ENCODE results near the gene ASIP. TPM values are rescaled to one million over a fixed set of nuclear protein-coding genes. Genes with fewer than 3 reads are reported as not detected.

ASIP gene
- total RNA-seq, 5 donors from 2014 or later (not counting 1 experiment from before 2014, with no cell fraction given), result not detected

- H3K4me1 ChIP-seq (ENCODE audit: control insufficient read depth in 1 of 2, extremely low read depth in 1 of 2, insufficient read depth in 2 of 2, low read length in 2 of 2), result no peaks in the 10 kb centered on the region
- Mint-ChIP-seq H3K4me1 (peaks cover 0 to 5% (median 0%) of the 10 kb centered on the region in 3 donors), H3K27me3 (peaks cover 9 to 13% of the 10 kb centered on the region in 2 donors), H3K36me3 (no peaks in the 10 kb centered on the region), H3K9me3 (peaks cover 7 to 9% (median 7%) of the 10 kb centered on the region in 3 donors), H3K27ac (no peak overlapping the region), H3K4me3 (no peak overlapping the region)
- no peak overlapping the region for H3K4me3 ChIP-seq (ENCODE audit: control insufficient read depth in 1 of 2, extremely low read depth in 1 of 2, low read length in 1 of 2)
- H3K27ac ChIP-seq (ENCODE audit: low read length), result no peak overlapping the region
- POLR2A ChIA-PET, result no interaction called here
- DNase-seq (no peak), ATAC-seq (replicated peaks in 1 of 4) (no peak)
- 68% methylated on average over 3 of the region's 3 CpGs for WGBS (ENCODE audit: insufficient coverage)
- H3K27me3 ChIP-seq (replicated peaks in 1 of 2; ENCODE audit: control insufficient read depth in 2 of 2, extremely low read depth in 1 of 2, insufficient read depth in 2 of 2, low read length in 1 of 2), result peaks cover 0 to 24% of the 10 kb centered on the region in 2 experiments
- CTCF ChIA-PET, result no interaction called here
- no peaks in the 10 kb centered on the region for H3K36me3 ChIP-seq (ENCODE audit: control insufficient read depth in 2 of 2, extremely low read depth in 1 of 2, insufficient read depth in 1 of 2, low read length in 1 of 2)
- H3K9me3 ChIP-seq, result no peaks in the 10 kb centered on the region
Measured at GRCh38 chr20:34209111-34209510, 32.1 kb upstream of the ASIP start.

- H3K4me1 ChIP-seq (ENCODE audit: control insufficient read depth in 1 of 2, extremely low read depth in 1 of 2, insufficient read depth in 2 of 2, low read length in 2 of 2), result no peaks in the 10 kb centered on the region
- 82% methylated on average over 4 of the region's 4 CpGs for WGBS (ENCODE audit: insufficient coverage)
- H3K27ac Mint-ChIP-seq, result no peak overlapping the region
- ChIA-PET CTCF (no interaction called here), POLR2A (no interaction called here)
- peaks cover under 1 to 24% of the 10 kb centered on the region in 2 experiments for H3K27me3 ChIP-seq (replicated peaks in 1 of 2; ENCODE audit: control insufficient read depth in 2 of 2, extremely low read depth in 1 of 2, insufficient read depth in 2 of 2, low read length in 1 of 2)
- DNase-seq (no peak), ATAC-seq (replicated peaks in 1 of 4) (no peak)
- H3K27me3 Mint-ChIP-seq, result peaks cover 9 to 11% of the 10 kb centered on the region in 2 donors
- no peaks in the 10 kb centered on the region for H3K9me3 ChIP-seq
- no peaks in the 10 kb centered on the region for H3K36me3 ChIP-seq (ENCODE audit: control insufficient read depth in 2 of 2, extremely low read depth in 1 of 2, insufficient read depth in 1 of 2, low read length in 1 of 2)
- no peak overlapping the region for H3K4me3 ChIP-seq (ENCODE audit: control insufficient read depth in 1 of 2, extremely low read depth in 1 of 2, low read length in 1 of 2)
- H3K9me3 Mint-ChIP-seq, result peaks cover 7 to 9% (median 7%) of the 10 kb centered on the region in 3 donors
- H3K36me3 Mint-ChIP-seq, result no peaks in the 10 kb centered on the region
- H3K27ac ChIP-seq (ENCODE audit: low read length), result no peak overlapping the region
- H3K4me3 Mint-ChIP-seq, result no peak overlapping the region
- H3K4me1 Mint-ChIP-seq, result peaks cover 0 to under 1% (median 0%) of the 10 kb centered on the region in 3 donors
Measured at GRCh38 chr20:34210271-34210670, 31.0 kb upstream of the ASIP start.

- H3K36me3 ChIP-seq (ENCODE audit: control insufficient read depth in 2 of 2, extremely low read depth in 1 of 2, insufficient read depth in 1 of 2, low read length in 1 of 2), result no peaks in the 10 kb centered on the region
- no peak overlapping the region for H3K4me3 ChIP-seq (ENCODE audit: control insufficient read depth in 1 of 2, extremely low read depth in 1 of 2, low read length in 1 of 2)
- no peaks in the 10 kb centered on the region for H3K9me3 ChIP-seq
- ChIA-PET CTCF (no interaction called here), POLR2A (no interaction called here)
- no peak for ATAC-seq (replicated peaks in 1 of 4)
- no peak overlapping the region for H3K27ac Mint-ChIP-seq
- no peak overlapping the region for H3K27ac ChIP-seq (ENCODE audit: low read length)
- H3K27me3 Mint-ChIP-seq, result peaks cover 4 to 7% of the 10 kb centered on the region in 2 donors
- DNase-seq, result no peak
- H3K4me1 ChIP-seq (ENCODE audit: control insufficient read depth in 1 of 2, extremely low read depth in 1 of 2, insufficient read depth in 2 of 2, low read length in 2 of 2), result peaks cover 0 to 5% of the 10 kb centered on the region in 2 experiments
- H3K27me3 ChIP-seq (replicated peaks in 1 of 2; ENCODE audit: control insufficient read depth in 2 of 2, extremely low read depth in 1 of 2, insufficient read depth in 2 of 2, low read length in 1 of 2), result peaks cover 3 to 30% of the 10 kb centered on the region in 2 experiments
- peaks cover 5 to 7% (median 7%) of the 10 kb centered on the region in 3 donors for H3K9me3 Mint-ChIP-seq
- H3K4me3 Mint-ChIP-seq, result no peak overlapping the region
- no CpG with 5 or more reads among the region's 2 CpGs for WGBS (ENCODE audit: insufficient coverage)
- H3K36me3 Mint-ChIP-seq, result no peaks in the 10 kb centered on the region
- peaks cover 4 to 10% (median 9%) of the 10 kb centered on the region in 3 donors for H3K4me1 Mint-ChIP-seq
Measured at GRCh38 chr20:34211591-34211990, 29.6 kb upstream of the ASIP start.

GRCh38 chr20:34213213-34213612, 28.0 kb upstream of the ASIP start:
- ChIA-PET POLR2A (no interaction called here), CTCF (no interaction called here)
- peaks cover 5 to 7% (median 7%) of the 10 kb centered on the region in 3 donors for H3K9me3 Mint-ChIP-seq
- peaks cover 0 to 5% of the 10 kb centered on the region in 2 experiments for H3K4me1 ChIP-seq (ENCODE audit: control insufficient read depth in 1 of 2, extremely low read depth in 1 of 2, insufficient read depth in 2 of 2, low read length in 2 of 2)
- no peaks in the 10 kb centered on the region for H3K36me3 ChIP-seq (ENCODE audit: control insufficient read depth in 2 of 2, extremely low read depth in 1 of 2, insufficient read depth in 1 of 2, low read length in 1 of 2)
- H3K9me3 ChIP-seq, result no peaks in the 10 kb centered on the region
- H3K4me3 ChIP-seq (ENCODE audit: control insufficient read depth in 1 of 2, extremely low read depth in 1 of 2, low read length in 1 of 2), result no peak overlapping the region
- no peaks in the 10 kb centered on the region for H3K36me3 Mint-ChIP-seq
- H3K27me3 Mint-ChIP-seq, result peaks cover 4 to 7% of the 10 kb centered on the region in 2 donors
- no peak overlapping the region for H3K4me3 Mint-ChIP-seq
- ATAC-seq (replicated peaks in 1 of 4) (no peak), DNase-seq (no peak)
- H3K27ac ChIP-seq (ENCODE audit: low read length), result no peak overlapping the region
- peaks cover 6 to 14% (median 10%) of the 10 kb centered on the region in 3 donors for H3K4me1 Mint-ChIP-seq
- peaks cover 4 to 31% of the 10 kb centered on the region in 2 experiments for H3K27me3 ChIP-seq (replicated peaks in 1 of 2; ENCODE audit: control insufficient read depth in 2 of 2, extremely low read depth in 1 of 2, insufficient read depth in 2 of 2, low read length in 1 of 2)
- WGBS (ENCODE audit: insufficient coverage), result 90% methylated on average over 2 of the region's 2 CpGs
- no peak overlapping the region for H3K27ac Mint-ChIP-seq

- Histone ChIP-seq H3K36me3 (ENCODE audit: control insufficient read depth in 2 of 2, extremely low read depth in 1 of 2, insufficient read depth in 1 of 2, low read length in 1 of 2) (no peaks in the 10 kb centered on the region), H3K4me3 (ENCODE audit: control insufficient read depth in 1 of 2, extremely low read depth in 1 of 2, low read length in 1 of 2) (peak overlapping the region; percentile 18 to 41), H3K9me3 (no peaks in the 10 kb centered on the region), H3K4me1 (ENCODE audit: control insufficient read depth in 1 of 2, extremely low read depth in 1 of 2, insufficient read depth in 2 of 2, low read length in 2 of 2) (peaks cover 0 to 5% of the 10 kb centered on the region in 2 experiments), H3K27ac (ENCODE audit: low read length) (no peak overlapping the region), H3K27me3 (replicated peaks in 1 of 2; ENCODE audit: control insufficient read depth in 2 of 2, extremely low read depth in 1 of 2, insufficient read depth in 2 of 2, low read length in 1 of 2) (peaks cover 7 to 20% of the 10 kb centered on the region in 2 experiments)
- H3K4me1 Mint-ChIP-seq, result peaks cover 6 to 14% (median 10%) of the 10 kb centered on the region in 3 donors
- no peak overlapping the region for H3K27ac Mint-ChIP-seq
- DNase-seq (peak in 25 of 35 experiments; percentile 0 to 42 (median 11)), ATAC-seq (replicated peaks in 1 of 4) (peak; percentile 64 to 79 (median 73))
- CTCF ChIA-PET, result no interaction called here
- peaks cover 5 to 7% (median 7%) of the 10 kb centered on the region in 3 donors for H3K9me3 Mint-ChIP-seq
- peaks cover 17 to 23% of the 10 kb centered on the region in 2 donors for H3K27me3 Mint-ChIP-seq
- WGBS (ENCODE audit: insufficient coverage), result 14% methylated on average over 23 of the region's 49 CpGs
- H3K36me3 Mint-ChIP-seq, result no peaks in the 10 kb centered on the region
- POLR2A ChIA-PET, result no interaction called here
- H3K4me3 Mint-ChIP-seq, result peak overlapping the region in 2 of 3 donors; percentile 54 to 62
Measured at GRCh38 chr20:34215711-34216381, 25.4 kb upstream of the ASIP start.

GRCh38 chr20:34216382-34216742, 24.9 kb upstream of the ASIP start:
- H3K4me3 ChIP-seq (ENCODE audit: control insufficient read depth in 1 of 2, extremely low read depth in 1 of 2, low read length in 1 of 2), result no peak overlapping the region
- Mint-ChIP-seq H3K36me3 (no peaks in the 10 kb centered on the region), H3K27ac (no peak overlapping the region), H3K9me3 (peaks cover 5 to 7% (median 7%) of the 10 kb centered on the region in 3 donors), H3K4me1 (peaks cover 6 to 14% (median 10%) of the 10 kb centered on the region in 3 donors), H3K4me3 (peak overlapping the region in 1 of 3 donors; percentile 62), H3K27me3 (peaks cover 19 to 27% of the 10 kb centered on the region in 2 donors)
- H3K4me1 ChIP-seq (ENCODE audit: control insufficient read depth in 1 of 2, extremely low read depth in 1 of 2, insufficient read depth in 2 of 2, low read length in 2 of 2), result peaks cover 0 to 5% of the 10 kb centered on the region in 2 experiments
- ChIA-PET CTCF (no interaction called here), POLR2A (no interaction called here)
- no peaks in the 10 kb centered on the region for H3K9me3 ChIP-seq
- DNase-seq (no peak), ATAC-seq (replicated peaks in 1 of 4) (no peak)
- peaks cover 7 to 20% of the 10 kb centered on the region in 2 experiments for H3K27me3 ChIP-seq (replicated peaks in 1 of 2; ENCODE audit: control insufficient read depth in 2 of 2, extremely low read depth in 1 of 2, insufficient read depth in 2 of 2, low read length in 1 of 2)
- no peak overlapping the region for H3K27ac ChIP-seq (ENCODE audit: low read length)
- H3K36me3 ChIP-seq (ENCODE audit: control insufficient read depth in 2 of 2, extremely low read depth in 1 of 2, insufficient read depth in 1 of 2, low read length in 1 of 2), result no peaks in the 10 kb centered on the region
- WGBS (ENCODE audit: insufficient coverage), result no CpG with 5 or more reads among the region's 2 CpGs

Data from T-cell (primary cell).